ENCODE data around the gene FOXE3.

The FOXE3 gene

DNA sequence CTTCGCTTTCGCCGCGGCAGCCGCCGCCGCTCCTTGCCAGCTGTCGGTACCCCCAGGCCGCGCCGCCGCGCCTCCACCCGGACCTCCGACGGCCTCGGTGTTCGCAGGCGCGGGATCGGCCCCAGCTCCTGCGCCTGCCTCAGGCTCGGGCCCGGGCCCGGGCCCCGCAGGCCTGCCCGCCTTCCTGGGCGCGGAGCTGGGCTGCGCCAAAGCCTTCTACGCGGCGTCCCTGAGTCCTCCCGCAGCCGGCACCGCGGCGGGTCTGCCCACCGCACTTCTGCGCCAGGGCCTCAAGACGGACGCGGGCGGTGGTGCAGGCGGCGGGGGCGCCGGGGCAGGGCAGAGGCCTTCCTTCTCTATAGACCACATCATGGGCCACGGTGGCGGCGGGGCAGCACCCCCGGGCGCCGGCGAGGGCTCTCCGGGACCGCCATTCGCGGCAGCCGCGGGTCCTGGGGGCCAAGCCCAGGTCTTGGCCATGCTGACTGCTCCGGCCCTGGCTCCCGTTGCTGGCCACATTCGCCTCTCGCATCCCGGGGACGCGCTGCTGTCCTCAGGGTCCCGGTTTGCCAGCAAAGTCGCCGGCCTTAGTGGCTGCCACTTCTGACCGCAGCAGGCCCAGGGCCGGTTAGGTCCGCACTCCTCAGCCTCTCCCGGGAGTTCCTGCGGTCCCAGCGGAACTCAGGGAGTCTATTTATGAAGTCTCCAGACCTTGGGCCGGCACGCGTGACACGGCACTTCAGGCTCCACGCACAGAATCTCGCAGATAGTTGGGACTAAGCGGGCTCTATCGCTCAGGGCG is 23.1 kb downstream of the FOXE3 start:
- TF ChIP-seq, protein P1, sequence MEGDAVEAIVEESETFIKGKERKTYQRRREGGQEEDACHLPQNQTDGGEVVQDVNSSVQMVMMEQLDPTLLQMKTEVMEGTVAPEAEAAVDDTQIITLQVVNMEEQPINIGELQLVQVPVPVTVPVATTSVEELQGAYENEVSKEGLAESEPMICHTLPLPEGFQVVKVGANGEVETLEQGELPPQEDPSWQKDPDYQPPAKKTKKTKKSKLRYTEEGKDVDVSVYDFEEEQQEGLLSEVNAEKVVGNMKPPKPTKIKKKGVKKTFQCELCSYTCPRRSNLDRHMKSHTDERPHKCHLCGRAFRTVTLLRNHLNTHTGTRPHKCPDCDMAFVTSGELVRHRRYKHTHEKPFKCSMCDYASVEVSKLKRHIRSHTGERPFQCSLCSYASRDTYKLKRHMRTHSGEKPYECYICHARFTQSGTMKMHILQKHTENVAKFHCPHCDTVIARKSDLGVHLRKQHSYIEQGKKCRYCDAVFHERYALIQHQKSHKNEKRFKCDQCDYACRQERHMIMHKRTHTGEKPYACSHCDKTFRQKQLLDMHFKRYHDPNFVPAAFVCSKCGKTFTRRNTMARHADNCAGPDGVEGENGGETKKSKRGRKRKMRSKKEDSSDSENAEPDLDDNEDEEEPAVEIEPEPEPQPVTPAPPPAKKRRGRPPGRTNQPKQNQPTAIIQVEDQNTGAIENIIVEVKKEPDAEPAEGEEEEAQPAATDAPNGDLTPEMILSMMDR (IDR thresholded peaks at IDR 0.05; ENCODE audit: extremely low read depth, missing control alignments): no peak
- no peak for DNase-seq (ENCODE audit: low spot score)

DNA sequence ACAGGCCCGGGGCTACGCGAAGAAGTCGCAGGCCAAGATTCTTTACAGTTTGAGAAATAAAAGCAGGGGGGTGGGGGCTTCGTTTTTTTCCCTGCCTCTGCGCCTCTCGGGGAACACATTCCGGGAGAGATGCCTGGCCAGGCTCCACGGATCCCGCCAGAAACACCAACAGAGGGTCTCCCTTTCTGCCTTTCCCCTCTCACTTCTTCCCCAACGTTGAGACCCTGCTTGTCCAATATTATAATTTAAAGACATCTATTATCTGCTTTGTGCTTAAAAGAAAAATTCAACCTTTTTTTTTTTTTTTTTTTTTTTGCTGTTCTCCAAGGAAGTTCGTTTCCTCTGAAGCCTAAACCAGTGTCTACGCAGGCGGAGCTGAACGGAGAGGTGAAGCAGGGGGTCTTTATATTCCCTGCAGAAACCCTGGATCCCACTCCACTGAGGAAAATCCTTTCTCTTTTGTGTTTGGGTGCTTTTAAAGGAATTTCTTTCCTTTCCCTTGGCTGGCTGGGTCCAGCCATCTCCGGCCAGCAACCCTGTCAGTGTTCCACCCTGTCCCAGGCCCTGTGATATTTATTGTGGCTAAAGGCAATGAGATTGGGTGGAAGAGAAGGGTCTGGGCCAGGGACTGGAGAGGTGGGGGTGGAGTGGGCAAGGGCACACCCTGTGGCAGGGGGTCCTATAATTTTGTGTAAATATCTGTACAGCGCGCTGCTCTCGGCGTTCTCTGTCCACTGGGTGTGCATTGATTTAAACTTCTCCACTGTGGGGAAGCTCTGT is 23.9 kb downstream of the FOXE3 start:
- no peak for DNase-seq (ENCODE audit: low spot score)
- TF ChIP-seq, protein P1 (IDR thresholded peaks at IDR 0.05; ENCODE audit: extremely low read depth, missing control alignments): no peak

DNA sequence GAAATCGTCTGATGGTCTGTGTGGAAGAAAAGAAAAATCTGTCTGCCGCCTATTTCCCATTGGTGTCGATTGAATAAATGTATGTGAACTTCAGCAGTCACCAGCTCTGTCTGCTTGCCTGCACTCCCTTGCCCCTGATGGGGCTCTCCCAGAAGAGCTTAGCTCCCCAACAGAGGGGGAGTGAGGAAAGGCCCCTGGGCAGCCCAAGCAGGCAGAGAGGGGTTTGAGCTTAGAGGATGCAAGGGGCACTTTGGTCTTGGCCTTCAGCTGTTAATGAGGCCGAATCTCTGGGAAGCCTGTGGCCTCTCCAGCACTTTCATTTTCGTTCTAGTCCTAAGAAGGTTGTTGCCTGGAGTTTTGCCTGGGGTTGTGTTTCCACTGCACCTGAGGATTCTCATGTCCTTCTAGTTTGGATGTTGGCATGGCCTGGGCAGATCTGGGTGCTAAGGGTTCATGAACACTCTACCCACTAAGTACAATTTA is 24.6 kb downstream of the FOXE3 start:
- DNase-seq (ENCODE audit: low spot score): no peak
- TF ChIP-seq, protein P1 (IDR thresholded peaks at IDR 0.05; ENCODE audit: extremely low read depth, missing control alignments): no peak

DNA sequence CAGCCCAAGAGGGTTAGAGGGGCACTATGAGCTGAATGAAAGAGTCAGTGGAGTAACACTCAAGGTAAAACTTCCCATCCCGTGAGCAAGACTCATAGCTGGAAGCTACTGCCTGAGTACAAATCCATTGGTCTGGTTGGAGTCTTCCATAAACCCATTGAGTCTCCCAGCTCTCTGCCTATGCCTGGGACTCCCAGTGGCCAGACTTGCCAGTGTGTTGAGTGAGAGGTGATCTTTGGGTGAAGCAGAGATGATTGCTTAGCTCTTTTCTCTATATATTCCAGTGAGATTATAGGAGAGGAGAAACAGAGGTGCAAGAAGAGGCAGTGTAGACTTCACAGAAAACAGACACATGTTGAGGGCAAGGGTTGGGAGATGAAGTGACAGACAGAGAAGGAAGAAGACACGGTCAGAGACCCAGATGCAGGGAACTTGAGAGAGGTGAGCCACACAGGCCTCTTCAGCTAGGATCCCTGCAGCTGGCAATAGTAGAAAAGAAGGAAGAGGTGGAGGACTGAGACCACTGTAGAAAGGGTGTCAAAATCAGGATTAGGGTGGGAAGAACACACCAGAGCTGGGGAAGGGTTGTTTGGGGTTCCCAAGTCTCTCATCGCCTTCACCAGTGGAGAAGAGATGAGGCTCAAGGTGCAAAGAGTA is 25.5 kb downstream of the FOXE3 start:
- TF ChIP-seq, protein P1 (IDR thresholded peaks at IDR 0.05; ENCODE audit: extremely low read depth, missing control alignments): no peak

DNA sequence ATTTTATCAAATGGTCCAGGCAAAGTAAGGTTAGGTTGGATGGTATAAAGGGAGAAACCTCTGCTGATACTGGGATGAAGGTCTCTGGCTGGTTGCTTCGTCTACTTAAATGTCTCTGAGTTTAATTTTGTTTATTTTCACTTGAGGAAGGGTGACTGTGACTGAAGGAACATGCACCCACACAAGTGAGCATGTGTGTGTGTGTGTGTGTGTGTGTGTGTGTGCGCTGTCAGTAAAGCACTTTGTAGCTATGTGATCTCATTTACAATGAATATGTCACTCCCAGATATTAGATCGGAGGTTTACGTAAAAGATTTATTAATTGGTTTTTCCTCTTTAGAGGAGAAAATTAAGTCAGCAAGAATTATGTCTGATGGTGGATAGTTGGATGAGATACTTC is 26.1 kb downstream of the FOXE3 start:
- TF ChIP-seq, protein P1 (IDR thresholded peaks at IDR 0.05; ENCODE audit: extremely low read depth, missing control alignments): no peak
- DNase-seq (ENCODE audit: low spot score): no peak

More for the DNA sequence above, 25.5 kb downstream of the FOXE3 start:
- DNase-seq (ENCODE audit: low spot score): no peak

DNA sequence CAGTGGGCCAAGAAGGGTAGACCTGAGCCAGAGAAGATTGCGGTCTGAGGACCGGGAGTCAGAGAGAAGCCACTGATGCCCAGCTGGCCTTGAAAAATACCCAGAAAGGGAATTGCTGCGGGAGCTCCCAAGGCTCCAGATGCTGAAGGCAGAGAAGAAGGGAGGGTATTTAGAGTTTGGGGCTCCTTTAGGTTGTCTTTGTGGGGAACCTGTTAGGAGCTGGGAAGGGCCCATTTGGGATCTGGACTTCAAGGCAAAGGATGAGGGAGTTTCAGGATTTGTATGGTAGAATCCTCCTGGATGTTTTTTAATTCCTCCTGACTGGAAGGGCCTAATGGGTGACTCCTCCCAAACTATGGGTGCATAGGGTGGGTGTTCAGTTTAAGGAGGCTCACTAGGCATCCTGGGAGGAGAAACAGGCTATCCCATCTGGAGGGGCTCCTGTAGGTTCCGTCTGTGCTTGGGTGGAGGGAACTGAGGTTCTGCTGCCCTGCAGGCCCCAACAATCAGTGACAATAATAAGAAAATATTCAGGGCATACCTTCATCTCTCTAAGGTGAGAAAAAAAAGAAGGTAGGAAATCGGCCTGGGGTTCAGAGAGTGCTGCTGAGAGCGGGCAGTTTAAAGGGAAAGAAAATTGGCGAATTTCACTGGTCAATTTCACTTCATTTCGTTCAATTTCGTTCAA is 26.9 kb downstream of the FOXE3 start:
- no peak for DNase-seq (ENCODE audit: low spot score)
- TF ChIP-seq, protein P1 (IDR thresholded peaks at IDR 0.05; ENCODE audit: extremely low read depth, missing control alignments): no peak
